NB4 (cell line): ENCODE measurements around the gene NCOA1.

Experiments
- DNase-seq: peaks from one replicate; pipeline ENCODE4 v3.0.0; 2010; ENCODE audit warnings: low read depth
- H3K4me3 ChIP-seq: one replicate; pipeline ENCODE4 v1.5.1; 2011; ENCODE audit warnings: mild to moderate bottlenecking, low read depth, low read length, moderate library complexity
- MAX ChIP-seq: IDR thresholded peaks from 2 replicates; pipeline ENCODE4 v1.6.1; 2011; ENCODE audit warnings: low read depth, low read length
- MYC ChIP-seq: IDR thresholded peaks from 2 replicates; pipeline ENCODE4 v1.6.1; 2011; ENCODE audit warnings: low read depth, low read length
- POLR2A ChIP-seq: IDR thresholded peaks from 2 replicates; pipeline ENCODE4 v1.6.1; 2011; ENCODE audit warnings: mild to moderate bottlenecking; ENCODE audit not compliant: insufficient read length; ENCODE audit errors: extremely low read depth
- TF ChIP-seq, protein P1 (sequence below): IDR thresholded peaks from one replicate; pipeline ENCODE4 v1.5.1; 2012; ENCODE audit warnings: low read depth, low read length

NCOA1 gene

GRCh38 chr2:24745825-24746224 lies 254.8 kb downstream of the NCOA1 start:
- TF ChIP-seq MYC (no peak), POLR2A (no peak), MAX (no peak)
- TF ChIP-seq, protein P1, sequence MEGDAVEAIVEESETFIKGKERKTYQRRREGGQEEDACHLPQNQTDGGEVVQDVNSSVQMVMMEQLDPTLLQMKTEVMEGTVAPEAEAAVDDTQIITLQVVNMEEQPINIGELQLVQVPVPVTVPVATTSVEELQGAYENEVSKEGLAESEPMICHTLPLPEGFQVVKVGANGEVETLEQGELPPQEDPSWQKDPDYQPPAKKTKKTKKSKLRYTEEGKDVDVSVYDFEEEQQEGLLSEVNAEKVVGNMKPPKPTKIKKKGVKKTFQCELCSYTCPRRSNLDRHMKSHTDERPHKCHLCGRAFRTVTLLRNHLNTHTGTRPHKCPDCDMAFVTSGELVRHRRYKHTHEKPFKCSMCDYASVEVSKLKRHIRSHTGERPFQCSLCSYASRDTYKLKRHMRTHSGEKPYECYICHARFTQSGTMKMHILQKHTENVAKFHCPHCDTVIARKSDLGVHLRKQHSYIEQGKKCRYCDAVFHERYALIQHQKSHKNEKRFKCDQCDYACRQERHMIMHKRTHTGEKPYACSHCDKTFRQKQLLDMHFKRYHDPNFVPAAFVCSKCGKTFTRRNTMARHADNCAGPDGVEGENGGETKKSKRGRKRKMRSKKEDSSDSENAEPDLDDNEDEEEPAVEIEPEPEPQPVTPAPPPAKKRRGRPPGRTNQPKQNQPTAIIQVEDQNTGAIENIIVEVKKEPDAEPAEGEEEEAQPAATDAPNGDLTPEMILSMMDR, result no peak
- H3K4me3 ChIP-seq, result no peak overlapping the region
- no peak for DNase-seq

DNA sequence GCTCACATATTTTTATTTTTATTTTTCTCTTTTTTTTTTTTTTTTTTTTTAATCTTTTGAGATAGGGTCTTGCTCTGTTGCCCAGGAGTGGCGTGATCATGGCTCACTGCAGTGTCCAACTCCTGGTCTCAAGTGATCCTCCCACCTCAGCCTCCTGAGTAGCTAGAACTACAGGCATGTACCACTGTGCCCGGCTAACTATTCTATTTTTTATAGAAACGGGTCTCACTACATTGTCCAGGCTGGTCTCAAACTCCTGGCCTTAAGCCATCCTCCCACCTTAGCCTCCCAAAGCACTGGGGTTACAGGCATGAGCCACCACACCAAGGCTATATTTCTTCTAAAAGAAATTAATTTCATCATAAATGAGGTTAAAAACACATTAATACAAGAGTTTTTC lies 256.2 kb downstream of the NCOA1 start:
- TF ChIP-seq, protein P1, result no peak
- TF ChIP-seq MYC (no peak), MAX (no peak), POLR2A (no peak)
- H3K4me3 ChIP-seq, result no peak overlapping the region
- DNase-seq, result no peak

DNA sequence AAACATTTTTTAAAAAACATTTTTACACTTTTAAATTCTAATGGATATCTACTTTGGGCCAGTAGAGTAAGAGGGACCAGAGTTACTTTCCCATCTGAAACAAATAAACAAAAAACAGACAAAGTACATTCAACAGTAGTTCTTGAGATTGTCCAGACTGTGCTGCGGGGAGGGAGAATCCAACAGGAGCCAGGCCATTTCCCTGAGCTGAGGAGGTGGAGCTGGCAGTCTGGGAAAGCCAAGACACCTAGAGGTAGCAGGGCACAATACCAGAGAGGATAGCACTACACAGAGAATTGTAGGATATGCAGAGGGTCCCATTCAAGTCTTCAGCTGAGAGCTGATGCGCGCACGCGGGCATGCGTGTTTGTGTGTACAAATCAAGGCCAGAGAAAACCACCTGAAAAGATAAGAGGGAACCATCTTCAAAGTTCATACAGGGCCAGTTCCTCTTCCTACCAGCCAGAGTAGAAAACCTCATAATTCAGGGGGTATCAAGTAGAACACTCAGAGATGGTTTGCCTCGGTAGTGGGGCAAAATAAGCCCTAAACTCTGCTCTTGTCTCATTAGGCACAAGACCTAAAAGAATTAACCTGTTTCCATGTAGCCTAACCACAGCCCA lies 258.1 kb downstream of the NCOA1 start:
- DNase-seq, result no peak
- TF ChIP-seq MYC, result no peak
- no peak for TF ChIP-seq MAX
- TF ChIP-seq POLR2A, result no peak
- TF ChIP-seq, protein P1, result no peak
- H3K4me3 ChIP-seq, result no peak overlapping the region

GRCh38 chr2:24754985-24755705 lies 264.1 kb downstream of the NCOA1 start:
- TF ChIP-seq MAX (no peak), POLR2A (no peak), MYC (no peak)
- TF ChIP-seq, protein P1, result no peak
- no peak for DNase-seq
- no peak overlapping the region for H3K4me3 ChIP-seq

GRCh38 chr2:24756789-24757188 lies 265.7 kb downstream of the NCOA1 start:
- no peak for TF ChIP-seq MYC
- TF ChIP-seq, protein P1, result no peak
- TF ChIP-seq POLR2A, result no peak
- TF ChIP-seq MAX, result no peak
- no peak for DNase-seq
- H3K4me3 ChIP-seq, result no peak overlapping the region
